OCI-LY3 (cell line): ENCODE measurements around the gene ETNK2.

Source experiments
- H2AFZ ChIP-seq: fragments of 200-600, 300-600 bp; shearing (Covaris generic); 2 replicates; pipeline ENCODE4 v1.6.0; 2014; ENCODE audit warnings: antibody characterized with exemption, low read depth, low read length
- H3K27ac ChIP-seq: fragments of 200-600, 300-600 bp; sonication (generic); 2 replicates; pipeline ENCODE4 v1.5.1; 2014; ENCODE audit warnings: mild to moderate bottlenecking, low read length, moderate library complexity, mixed read lengths
- H3K27me3 ChIP-seq: fragments of 200-600, 300-600 bp; sonication (generic); 2 replicates; pipeline ENCODE4 v1.6.1; 2014; ENCODE audit warnings: low read depth, low read length, mixed read lengths
- H3K36me3 ChIP-seq: fragments of 200-600, 300-600 bp; sonication (generic); replicated peaks from 2 replicates; pipeline ENCODE3; 2014; ENCODE audit warnings: low read depth, low read length, mixed read lengths
- H3K4me1 ChIP-seq: fragments of 300-600, 200-600 bp; sonication (generic); 2 replicates; pipeline ENCODE4 v1.6.1; 2014; ENCODE audit warnings: low read length, mixed read lengths
- H3K4me2 ChIP-seq: fragments of 200-600, 300-600 bp; sonication (generic); 2 replicates; pipeline ENCODE4 v1.6.1; 2014; ENCODE audit warnings: low read length, mixed read lengths
- H3K4me3 ChIP-seq: fragments of 300-600, 200-600 bp; sonication (generic); 2 replicates; pipeline ENCODE4 v1.5.1; 2014; ENCODE audit warnings: antibody characterized with exemption, mild to moderate bottlenecking, low read length, moderate library complexity
- H3K79me2 ChIP-seq: fragments of 300-600, 200-600 bp; shearing (Covaris generic); 2 replicates; pipeline ENCODE4 v1.6.1; 2014; ENCODE audit warnings: mild to moderate bottlenecking, low read length, mixed read lengths
- H3K9ac ChIP-seq: fragments of 300-600, 200-600 bp; shearing (Covaris generic); 2 replicates; pipeline ENCODE4 v1.6.0; 2014; ENCODE audit warnings: mild to moderate bottlenecking, low read length, moderate library complexity
- H3K9me3 ChIP-seq: fragments of 200-600, 300-600 bp; shearing (Covaris generic); 2 replicates; pipeline ENCODE4 v1.6.1; 2014; ENCODE audit warnings: low read length, mixed read lengths; ENCODE audit not compliant: insufficient read depth
- H4K20me1 ChIP-seq: fragments of 200-600, 300-600 bp; sonication (generic); 2 replicates; pipeline ENCODE4 v1.6.1; 2016; ENCODE audit warnings: low read length, mixed read lengths; ENCODE audit not compliant: insufficient read depth
- CTCF ChIP-seq: fragments of 200-600, 300-600 bp; sonication (generic); IDR thresholded peaks from 2 replicates; pipeline ENCODE4 v1.5.1; 2014; ENCODE audit warnings: antibody characterized with exemption, low read length, low read depth
- EZH2phosphoT487 ChIP-seq: fragments of 200-600 bp; shearing (Covaris generic); IDR thresholded peaks from 2 replicates; pipeline ENCODE4 v1.6.1; 2018; ENCODE audit warnings: antibody characterized with exemption, mixed run types, low read depth

The ETNK2 gene

GRCh38 chr1:204093781-204094180 lies 58.1 kb downstream of the ETNK2 start:
- Histone ChIP-seq H3K9me3 (no peaks in the 10 kb centered on the region), H3K27me3 (no peaks in the 10 kb centered on the region), H3K27ac (no peak overlapping the region), H3K79me2 (no peaks in the 10 kb centered on the region), H3K4me1 (no peaks in the 10 kb centered on the region), H3K4me2 (no peak overlapping the region), H3K4me3 (no peak overlapping the region), H2AFZ (no peak overlapping the region), H4K20me1 (no peaks in the 10 kb centered on the region), H3K36me3 (no peaks in the 10 kb centered on the region), H3K9ac (no peak overlapping the region)
- TF ChIP-seq EZH2phosphoT487, result no peak
- TF ChIP-seq CTCF, result no peak

- Histone ChIP-seq H3K4me3 (no peak overlapping the region), H3K4me1 (no peaks in the 10 kb centered on the region), H3K9me3 (no peaks in the 10 kb centered on the region), H2AFZ (no peak overlapping the region), H3K4me2 (no peak overlapping the region), H3K36me3 (no peaks in the 10 kb centered on the region), H4K20me1 (no peaks in the 10 kb centered on the region), H3K9ac (no peak overlapping the region), H3K27ac (no peak overlapping the region), H3K27me3 (no peaks in the 10 kb centered on the region), H3K79me2 (no peaks in the 10 kb centered on the region)
- TF ChIP-seq CTCF (no peak), EZH2phosphoT487 (no peak)
Measured at GRCh38 chr1:204093421-204093717, 58.5 kb downstream of the ETNK2 start.

GRCh38 chr1:204092632-204093420 lies 59.0 kb downstream of the ETNK2 start:
- Histone ChIP-seq H3K4me1 (no peaks in the 10 kb centered on the region), H4K20me1 (no peaks in the 10 kb centered on the region), H3K27ac (no peak overlapping the region), H3K9me3 (no peaks in the 10 kb centered on the region), H3K36me3 (no peaks in the 10 kb centered on the region), H3K9ac (no peak overlapping the region), H2AFZ (no peak overlapping the region), H3K4me2 (no peak overlapping the region), H3K79me2 (no peaks in the 10 kb centered on the region), H3K4me3 (no peak overlapping the region), H3K27me3 (no peaks in the 10 kb centered on the region)
- TF ChIP-seq CTCF, result no peak
- TF ChIP-seq EZH2phosphoT487, result no peak

- TF ChIP-seq EZH2phosphoT487 (no peak), CTCF (no peak)
- Histone ChIP-seq H3K27me3 (no peaks in the 10 kb centered on the region), H3K4me2 (no peak overlapping the region), H3K4me3 (no peak overlapping the region), H3K27ac (no peak overlapping the region), H3K79me2 (no peaks in the 10 kb centered on the region), H3K9me3 (no peaks in the 10 kb centered on the region), H3K36me3 (no peaks in the 10 kb centered on the region), H2AFZ (no peak overlapping the region), H3K4me1 (no peaks in the 10 kb centered on the region), H3K9ac (no peak overlapping the region), H4K20me1 (no peaks in the 10 kb centered on the region)
Measured at GRCh38 chr1:204091787-204092312, 60.0 kb downstream of the ETNK2 start.
